NCI-H82 treated with DMSO at 0.1 percent for 48 hours (cell line): ENCODE results near the gene PTPRN2.

Source experiments
- DNase-seq: peaks from one replicate; lab custom pipeline; 2025; ENCODE audit not compliant: unreplicated experiment; lab: John Stamatoyannopoulos, UW

The PTPRN2 gene

GRCh38 chr7:158494643-158495042 is 93.0 kb downstream of the PTPRN2 start:
- no peak for DNase-seq

GRCh38 chr7:158494162-158494586 is 93.4 kb downstream of the PTPRN2 start:
- no peak for DNase-seq

GRCh38 chr7:158492367-158492764 is 95.3 kb downstream of the PTPRN2 start:
- DNase-seq, result no peak

GRCh38 chr7:158491094-158491493 is 96.5 kb downstream of the PTPRN2 start:
- no peak for DNase-seq

- no peak for DNase-seq
Observed at GRCh38 chr7:158490171-158490782, 97.3 kb downstream of the PTPRN2 start.

GRCh38 chr7:158489462-158490155 is 98.0 kb downstream of the PTPRN2 start:
- no peak for DNase-seq

- no peak for DNase-seq
Observed at GRCh38 chr7:158488181-158488971, 99.2 kb downstream of the PTPRN2 start.

- DNase-seq, result no peak
Observed at GRCh38 chr7:158487631-158488151, 99.9 kb downstream of the PTPRN2 start.

- DNase-seq, result no peak
Observed at GRCh38 chr7:158486919-158487318, 100.7 kb downstream of the PTPRN2 start.

GRCh38 chr7:158484801-158485531 is 102.7 kb downstream of the PTPRN2 start:
- no peak for DNase-seq

GRCh38 chr7:158482480-158482879 is 105.1 kb downstream of the PTPRN2 start:
- DNase-seq, result no peak

GRCh38 chr7:158479664-158480025 is 108.0 kb downstream of the PTPRN2 start:
- no peak for DNase-seq

GRCh38 chr7:158479021-158479663 is 108.5 kb downstream of the PTPRN2 start:
- no peak for DNase-seq

GRCh38 chr7:158477866-158478265 is 109.8 kb downstream of the PTPRN2 start:
- no peak for DNase-seq

GRCh38 chr7:158476331-158476932 is 111.2 kb downstream of the PTPRN2 start:
- DNase-seq, result no peak

- DNase-seq, result no peak
Observed at GRCh38 chr7:158475679-158476052, 112.0 kb downstream of the PTPRN2 start.

GRCh38 chr7:158475036-158475678 is 112.5 kb downstream of the PTPRN2 start:
- no peak for DNase-seq

- no peak for DNase-seq
Observed at GRCh38 chr7:158474488-158474887, 113.1 kb downstream of the PTPRN2 start.

- DNase-seq, result no peak
Observed at GRCh38 chr7:158473946-158474345, 113.7 kb downstream of the PTPRN2 start.

GRCh38 chr7:158473221-158473620 is 114.4 kb downstream of the PTPRN2 start:
- no peak for DNase-seq
